SK-N-SH (cell line): ENCODE results near the gene TBC1D16. TPM values are rescaled to one million over a fixed set of nuclear protein-coding genes. Genes with fewer than 3 reads are reported as not detected.

Experiments
- ELF1 ChIP-seq: IDR thresholded peaks from 2 replicates; pipeline ENCODE4 v1.4.0; 2012
- EZH2phosphoT487 ChIP-seq: fragments of 200-600 bp; sonication (generic); IDR thresholded peaks from 2 replicates; pipeline ENCODE4 v1.6.1; 2017; ENCODE audit warnings: low read depth, mixed run types, mild to moderate bottlenecking, antibody characterized with exemption, moderate library complexity, borderline replicate concordance
- FOXJ3 ChIP-seq: sonication (generic); formaldehyde crosslinking; IDR thresholded peaks from 2 replicates; pipeline ENCODE4 v1.5.1; 2020; ENCODE audit warnings: mild to moderate bottlenecking, missing genetic modification reagents
- FOXM1 ChIP-seq: IDR thresholded peaks from 2 replicates; pipeline ENCODE4 v1.4.0; 2012; ENCODE audit warnings: low read depth, mild to moderate bottlenecking
- MXI1 ChIP-seq: IDR thresholded peaks from 2 replicates; pipeline ENCODE4 v1.6.1; 2012; ENCODE audit warnings: mild to moderate bottlenecking, low read depth, low read length, improper control_type of control experiment
- NFIC ChIP-seq: IDR thresholded peaks from 2 replicates; pipeline ENCODE4 v1.4.0; 2012; ENCODE audit warnings: borderline replicate concordance
- POLR2AphosphoS5 ChIP-seq: IDR thresholded peaks from 2 replicates; pipeline ENCODE4 v1.6.1; 2012; ENCODE audit warnings: low read depth, low read length
- REST ChIP-seq: IDR thresholded peaks from 2 replicates; pipeline ENCODE4 v1.6.1; 2012; ENCODE audit warnings: mild to moderate bottlenecking, low read depth, low read length, moderate library complexity
- SIN3A ChIP-seq: IDR thresholded peaks from 2 replicates; pipeline ENCODE4 v1.6.1; 2012; ENCODE audit warnings: low read depth, mild to moderate bottlenecking, low read length, moderate library complexity, borderline replicate concordance
- SMC3 ChIP-seq: IDR thresholded peaks from 2 replicates; pipeline ENCODE4 v1.6.1; 2012; ENCODE audit warnings: low read depth, low read length, improper control_type of control experiment
- TCF12 ChIP-seq: IDR thresholded peaks from 2 replicates; pipeline ENCODE4 v1.4.0; 2012
- TEAD4 ChIP-seq: IDR thresholded peaks from 2 replicates; pipeline ENCODE4 v1.4.0; 2012; ENCODE audit warnings: mild to moderate bottlenecking, borderline replicate concordance; ENCODE audit not compliant: insufficient read depth
- USF2 ChIP-seq: fragments of 150-350 bp; IDR thresholded peaks from 2 replicates; pipeline ENCODE4 v1.6.1; 2017; ENCODE audit warnings: antibody characterized with exemption, low read length, low read depth, borderline replicate concordance
- polyA plus RNA-seq, 3 experiments: library from polyadenylated mRNA; depleted of rRNA; stranded (reverse); fragments of >200 nt; gene quantifications; 2 replicates each; pipeline ENCODE4 v1.2.3, GENCODE V29; 2012
- TF ChIP-seq, protein P1 (sequence below): IDR thresholded peaks from 2 replicates; pipeline ENCODE4 v1.4.0; 2012; ENCODE audit warnings: low read depth, borderline replicate concordance
- TF ChIP-seq, protein P2 (sequence below): IDR thresholded peaks from 2 replicates; pipeline ENCODE4 v1.4.0; 2012; ENCODE audit warnings: low read depth, borderline replicate concordance

TBC1D16 gene
- polyA plus RNA-seq, 1 of the 3 experiments (the other 2 are of a cell fraction) = 14.5 TPM

GRCh38 chr17:80035937-80036714 is 454 bp upstream of the TBC1D16 start, which contains the start of gene CCDC40 (continued):
- TF ChIP-seq REST = peak; percentile 57; the same call in 1 of the 2 replicates
- TF ChIP-seq ELF1 = no peak
- TF ChIP-seq, protein P1, sequence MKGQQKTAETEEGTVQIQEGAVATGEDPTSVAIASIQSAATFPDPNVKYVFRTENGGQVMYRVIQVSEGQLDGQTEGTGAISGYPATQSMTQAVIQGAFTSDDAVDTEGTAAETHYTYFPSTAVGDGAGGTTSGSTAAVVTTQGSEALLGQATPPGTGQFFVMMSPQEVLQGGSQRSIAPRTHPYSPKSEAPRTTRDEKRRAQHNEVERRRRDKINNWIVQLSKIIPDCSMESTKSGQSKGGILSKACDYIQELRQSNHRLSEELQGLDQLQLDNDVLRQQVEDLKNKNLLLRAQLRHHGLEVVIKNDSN = peak; percentile 28; the same call in 1 of the 2 replicates
- no peak for TF ChIP-seq NFIC
- TF ChIP-seq TEAD4 = no peak
- TF ChIP-seq SMC3 = no peak
- peak; percentile 98 for TF ChIP-seq MXI1
- TF ChIP-seq FOXJ3 (CRISPR knock-in tag) = peak; percentile 51
- no peak for TF ChIP-seq EZH2phosphoT487
- no peak for TF ChIP-seq USF2
- peak; percentile 98 for TF ChIP-seq SIN3A
- peak; percentile 39; the same call in 1 of the 2 replicates for TF ChIP-seq FOXM1
- TF ChIP-seq POLR2AphosphoS5 = peak; percentile 89
- TF ChIP-seq, protein P2, sequence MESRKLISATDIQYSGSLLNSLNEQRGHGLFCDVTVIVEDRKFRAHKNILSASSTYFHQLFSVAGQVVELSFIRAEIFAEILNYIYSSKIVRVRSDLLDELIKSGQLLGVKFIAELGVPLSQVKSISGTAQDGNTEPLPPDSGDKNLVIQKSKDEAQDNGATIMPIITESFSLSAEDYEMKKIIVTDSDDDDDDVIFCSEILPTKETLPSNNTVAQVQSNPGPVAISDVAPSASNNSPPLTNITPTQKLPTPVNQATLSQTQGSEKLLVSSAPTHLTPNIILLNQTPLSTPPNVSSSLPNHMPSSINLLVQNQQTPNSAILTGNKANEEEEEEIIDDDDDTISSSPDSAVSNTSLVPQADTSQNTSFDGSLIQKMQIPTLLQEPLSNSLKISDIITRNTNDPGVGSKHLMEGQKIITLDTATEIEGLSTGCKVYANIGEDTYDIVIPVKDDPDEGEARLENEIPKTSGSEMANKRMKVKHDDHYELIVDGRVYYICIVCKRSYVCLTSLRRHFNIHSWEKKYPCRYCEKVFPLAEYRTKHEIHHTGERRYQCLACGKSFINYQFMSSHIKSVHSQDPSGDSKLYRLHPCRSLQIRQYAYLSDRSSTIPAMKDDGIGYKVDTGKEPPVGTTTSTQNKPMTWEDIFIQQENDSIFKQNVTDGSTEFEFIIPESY = peak; percentile 16; the same call in 1 of the 2 replicates
- no peak for TF ChIP-seq TCF12
